G401 (cell line): ENCODE data around the gene AFF2. TPM values are rescaled to one million over a fixed set of nuclear protein-coding genes. Genes with fewer than 3 reads are reported as not detected.

ENCODE experiments used
- DNase-seq: peaks from one replicate; pipeline ENCODE4 v3.0.0-alpha.2; 2015; ENCODE audit warnings: low spot score
- in situ Hi-C: cut with HindIII; loops from 2 replicates; pipeline ENCODE4 v1.10.0; 2016; ENCODE audit warnings: low sequenced_read_pairs, mixed read lengths
- total RNA-seq: library from RNA; depleted of rRNA; stranded (reverse); fragments of >200 nt; shearing (Covaris generic); gene quantifications from 2 replicates; pipeline ENCODE4 v1.2.3, GENCODE V29; 2014; rRNA removed

AFF2 gene
- 0.58 TPM in 1 of 2 replicates, not detected in the other for total RNA-seq

DNA sequence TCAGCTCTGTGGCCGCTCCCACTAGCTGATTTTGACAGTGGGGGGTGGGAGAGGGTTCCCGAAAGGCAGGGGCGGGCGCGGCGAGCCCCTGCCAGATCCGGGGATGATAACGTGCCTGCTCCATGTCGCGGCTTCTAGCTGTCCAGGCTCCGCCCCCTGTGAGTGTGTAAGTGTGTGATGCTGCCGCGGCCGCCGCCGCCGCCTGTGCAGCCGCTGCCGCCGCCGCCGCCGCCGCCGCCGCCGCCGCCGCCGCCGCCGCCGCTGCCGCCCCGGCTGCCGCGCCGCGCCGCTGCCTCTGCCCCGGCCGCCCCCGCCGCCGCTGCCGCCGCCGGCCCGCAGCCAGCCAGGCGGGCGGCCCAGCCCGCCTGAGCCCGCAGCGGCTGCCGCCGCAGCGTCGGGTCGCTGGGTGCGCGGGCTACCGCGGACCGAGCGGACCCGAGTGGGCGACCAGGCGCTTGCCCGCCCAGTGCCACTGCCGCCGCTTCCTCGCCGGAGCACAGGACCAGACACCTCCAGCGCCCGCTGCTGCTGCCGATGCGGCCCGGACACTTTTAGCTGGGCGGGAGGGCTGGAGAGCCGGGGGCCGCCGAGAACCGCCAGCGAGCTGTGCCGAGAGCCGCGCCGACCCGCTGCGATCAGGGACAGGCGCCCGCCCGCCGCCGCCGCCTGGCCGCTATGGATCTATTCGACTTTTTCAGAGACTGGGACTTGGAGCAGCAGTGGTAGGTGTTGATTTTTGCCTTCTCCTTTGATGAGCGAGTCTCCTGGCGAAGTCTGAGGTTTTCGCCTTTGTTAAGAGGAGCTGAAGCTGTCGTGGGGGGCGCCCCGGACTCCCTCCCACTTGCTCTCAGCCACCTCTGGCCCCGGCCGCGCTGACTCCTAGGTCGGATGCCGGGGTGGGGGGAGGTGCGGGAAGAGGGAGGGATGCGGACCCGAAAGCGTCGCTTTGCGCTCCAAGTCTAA, at the start of gene AFF2:
TSS of gene AFF2 (plus strand) at position 195 of the 963 bp plus-strand sequence. CDS start at position 676, 481 bp downstream.
- in situ Hi-C loops: no loop called here
- DNase-seq: peak; percentile 52

DNA sequence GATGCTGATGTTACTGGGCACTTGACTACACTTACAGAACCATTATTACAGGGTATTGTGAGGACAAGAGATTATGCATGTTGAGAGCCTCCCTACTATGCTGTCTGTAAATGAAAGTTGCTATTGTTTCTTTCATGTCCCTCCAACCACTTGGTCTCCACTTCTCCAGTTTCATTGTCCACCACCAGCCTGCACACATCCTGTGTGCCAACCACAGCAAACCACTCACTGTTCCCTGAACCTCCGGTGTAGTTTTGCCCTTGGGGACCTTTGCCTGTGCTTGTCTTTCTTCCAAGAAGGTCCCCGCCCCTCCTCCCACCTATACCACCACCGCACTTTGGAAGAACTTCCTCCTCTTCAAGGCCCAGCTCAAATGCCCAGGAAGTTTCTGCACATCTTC, 43.1 kb upstream of the AFF2 start:
- in situ Hi-C loops: no loop called here
- DNase-seq: no peak

DNA sequence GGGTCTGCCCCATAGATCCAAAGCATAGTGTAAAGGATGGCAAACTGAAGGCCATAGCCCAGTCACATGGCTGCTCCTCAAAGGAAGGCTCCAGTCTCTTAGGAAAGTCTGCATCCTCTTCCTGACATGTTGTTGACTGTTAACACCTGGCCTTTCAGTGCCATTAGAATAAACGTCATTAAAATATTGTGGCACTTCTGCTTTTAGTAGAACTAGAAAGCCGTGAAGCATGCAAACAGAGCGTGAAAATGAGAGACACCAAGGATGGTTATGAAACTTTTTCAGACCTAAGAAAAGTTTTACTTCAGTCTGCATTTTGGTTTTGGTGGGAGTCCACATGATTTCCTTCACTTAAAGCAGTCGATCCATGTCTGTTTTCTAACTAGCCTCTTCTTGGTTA, 41.1 kb upstream of the AFF2 start:
- in situ Hi-C loops: no loop called here
- no peak for DNase-seq

GRCh38 chrX:148466292-148466691, 34.1 kb upstream of the AFF2 start:
- DNase-seq: no peak
- in situ Hi-C loops: no loop called here

- no peak for DNase-seq
- in situ Hi-C loops: no loop called here
These were observed 30.1 kb upstream of the AFF2 start for GRCh38 chrX:148470324-148470723.

GRCh38 chrX:148474030-148474429, 26.4 kb upstream of the AFF2 start:
- in situ Hi-C loops: no loop called here
- no peak for DNase-seq

DNA sequence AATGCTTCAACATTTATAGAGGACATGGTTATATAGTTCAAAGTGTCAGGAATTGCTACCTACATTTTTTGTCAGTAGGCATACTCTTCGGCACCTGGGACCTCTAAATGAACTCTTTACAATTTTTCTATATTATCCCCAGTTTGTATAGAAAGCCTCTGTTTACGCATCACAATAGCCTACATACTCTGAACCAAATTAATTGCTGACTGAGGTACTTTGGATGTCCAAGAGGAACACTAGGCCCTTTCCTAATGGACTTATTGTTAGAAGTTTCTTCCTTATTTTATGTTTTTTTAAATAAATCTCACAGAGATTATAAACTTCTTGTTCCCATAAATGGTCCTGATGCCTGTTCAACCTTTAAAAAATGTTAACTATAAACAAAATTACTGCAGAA, 8.4 kb upstream of the AFF2 start:
- no peak for DNase-seq
- in situ Hi-C loops: no loop called here

- in situ Hi-C loops: no loop called here
- no peak for DNase-seq
These were observed 5.2 kb upstream of the AFF2 start for GRCh38 chrX:148495176-148495575.

DNA sequence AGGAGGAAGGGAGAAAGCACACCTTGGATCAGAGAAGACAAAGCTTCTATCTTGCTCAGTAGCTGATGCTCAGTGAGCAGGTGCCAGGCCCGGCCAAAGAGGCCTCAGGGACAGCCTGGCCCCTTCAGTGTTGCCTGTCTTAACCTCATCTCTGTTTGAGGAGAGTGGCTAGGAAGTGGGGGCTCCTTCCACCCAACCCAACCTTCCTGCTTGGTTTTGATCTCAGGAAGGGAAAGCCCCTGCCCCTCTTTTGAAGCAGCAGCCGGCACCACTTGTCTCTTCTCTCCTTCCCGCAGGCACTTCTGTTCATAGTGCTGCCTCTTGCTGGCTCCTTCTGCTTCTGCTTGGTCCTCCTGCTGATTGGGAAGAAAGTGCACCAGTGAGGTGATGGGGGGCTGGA, 2.4 kb upstream of the AFF2 start:
- in situ Hi-C loops: no loop called here

GRCh38 chrX:148499638-148500422, 587 bp upstream of the AFF2 start:
- in situ Hi-C loops: no loop called here
- DNase-seq: peak; percentile 34

More for the DNA sequence above, 2.4 kb upstream of the AFF2 start:
- DNase-seq: peak; percentile 56

- no peak for DNase-seq
- in situ Hi-C loops: no loop called here
These were observed 1.1 kb downstream of the AFF2 start for GRCh38 chrX:148501386-148502066.

- DNase-seq: no peak
- in situ Hi-C loops: no loop called here
These were observed 4.1 kb downstream of the AFF2 start for GRCh38 chrX:148504506-148504905.

DNA sequence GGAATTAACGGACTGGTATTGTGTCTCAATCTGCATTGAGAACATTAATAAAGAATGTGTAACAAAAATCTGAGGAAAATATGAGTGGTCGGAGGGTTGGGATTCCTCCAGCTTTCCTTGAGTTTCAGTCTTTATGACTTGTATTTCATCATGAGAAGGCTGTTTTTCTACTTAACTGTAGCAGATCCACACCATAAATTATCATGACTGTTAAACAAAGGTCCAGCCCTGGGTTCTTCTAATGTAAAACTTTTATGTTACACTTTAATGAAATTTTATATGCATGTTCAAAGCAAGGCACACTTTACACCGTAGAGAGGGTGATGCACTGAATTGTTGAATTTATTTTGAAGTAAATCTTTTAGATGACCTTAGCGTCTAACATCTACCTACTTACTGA, 7.0 kb downstream of the AFF2 start:
- in situ Hi-C loops: no loop called here
- DNase-seq: no peak

- in situ Hi-C loops: no loop called here
- no peak for DNase-seq
These were observed 12.0 kb downstream of the AFF2 start for GRCh38 chrX:148512453-148512852.

GRCh38 chrX:148513661-148514060, 13.2 kb downstream of the AFF2 start:
- no peak for DNase-seq
- in situ Hi-C loops: no loop called here

- in situ Hi-C loops: no loop called here
- no peak for DNase-seq
These were observed 16.8 kb downstream of the AFF2 start for GRCh38 chrX:148517176-148517575.

DNA sequence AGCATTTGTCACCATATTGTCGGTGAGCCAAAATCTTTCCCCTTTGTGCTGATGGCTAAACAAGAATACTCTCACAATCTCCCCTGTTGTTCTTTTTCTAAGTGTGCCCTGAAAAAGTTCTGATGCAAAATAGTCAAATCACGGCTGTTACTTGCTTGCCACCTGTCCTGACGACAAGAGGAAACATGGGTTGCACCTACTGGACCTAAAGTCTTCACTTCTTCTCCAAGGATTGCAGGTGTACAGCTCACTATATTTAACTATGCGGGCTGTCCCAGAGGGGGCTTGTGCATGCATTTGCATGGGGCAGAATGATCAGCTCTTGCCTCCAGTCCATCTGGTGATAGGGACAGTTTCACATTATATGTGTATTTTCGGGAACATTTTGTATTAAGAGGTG, 21.6 kb downstream of the AFF2 start:
- in situ Hi-C loops: no loop called here
- DNase-seq: no peak

- in situ Hi-C loops: no loop called here
These were observed 23.1 kb downstream of the AFF2 start for GRCh38 chrX:148523303-148524080.

More at GRCh38 chrX:148523303-148524080, 23.1 kb downstream of the AFF2 start:
- DNase-seq: no peak
